ENCODE results near the gene FBXO47. TPM values are rescaled to one million over a fixed set of nuclear protein-coding genes. Genes with fewer than 3 reads are reported as not detected.
A peak's percentile ranks its signal among the peaks of the same experiment; 100 is the strongest.

The FBXO47 gene
- total and polyA plus RNA-seq, 9 of the 15 experiments (the other 6 are each of a cell fraction or from before 2014, with no cell fraction given): not detected

DNA sequence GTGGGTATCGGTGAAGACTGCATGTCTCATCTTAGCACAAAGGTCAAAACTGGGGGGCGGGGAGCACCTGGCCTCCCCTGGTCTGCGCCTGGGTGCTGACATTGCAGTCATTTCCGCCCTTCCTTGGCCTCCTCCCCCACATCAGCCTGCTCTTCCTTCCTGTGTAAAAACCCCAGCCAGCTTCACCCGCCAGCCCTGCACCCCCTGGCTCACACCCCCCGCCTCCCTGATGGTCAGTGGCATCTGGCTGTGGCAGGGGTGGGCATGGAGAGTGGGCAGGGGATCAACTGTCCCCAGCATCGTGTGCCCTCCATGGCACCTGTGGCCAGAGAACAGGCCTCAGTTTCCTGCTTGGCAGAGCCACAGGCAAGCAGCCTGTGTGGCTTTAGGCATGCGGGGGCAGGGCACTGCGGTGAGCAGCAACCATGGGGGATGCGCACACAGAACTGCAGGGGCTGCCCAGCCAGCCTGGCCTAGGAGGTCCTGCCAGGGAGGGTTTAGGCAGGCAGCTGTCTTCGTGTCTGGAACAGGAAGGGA, 68.3 kb downstream of the FBXO47 start (continued):
- TF ChIP-seq, protein P1, sequence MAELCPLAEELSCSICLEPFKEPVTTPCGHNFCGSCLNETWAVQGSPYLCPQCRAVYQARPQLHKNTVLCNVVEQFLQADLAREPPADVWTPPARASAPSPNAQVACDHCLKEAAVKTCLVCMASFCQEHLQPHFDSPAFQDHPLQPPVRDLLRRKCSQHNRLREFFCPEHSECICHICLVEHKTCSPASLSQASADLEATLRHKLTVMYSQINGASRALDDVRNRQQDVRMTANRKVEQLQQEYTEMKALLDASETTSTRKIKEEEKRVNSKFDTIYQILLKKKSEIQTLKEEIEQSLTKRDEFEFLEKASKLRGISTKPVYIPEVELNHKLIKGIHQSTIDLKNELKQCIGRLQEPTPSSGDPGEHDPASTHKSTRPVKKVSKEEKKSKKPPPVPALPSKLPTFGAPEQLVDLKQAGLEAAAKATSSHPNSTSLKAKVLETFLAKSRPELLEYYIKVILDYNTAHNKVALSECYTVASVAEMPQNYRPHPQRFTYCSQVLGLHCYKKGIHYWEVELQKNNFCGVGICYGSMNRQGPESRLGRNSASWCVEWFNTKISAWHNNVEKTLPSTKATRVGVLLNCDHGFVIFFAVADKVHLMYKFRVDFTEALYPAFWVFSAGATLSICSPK (IDR thresholded peaks at IDR 0.05; ENCODE audit: borderline replicate concordance): no peak
- TF ChIP-seq POLR3A (IDR thresholded peaks at IDR 0.05; ENCODE audit: borderline replicate concordance, extremely low read depth, insufficient read depth, insufficient read length): no peak
- TF ChIP-seq, protein P2, sequence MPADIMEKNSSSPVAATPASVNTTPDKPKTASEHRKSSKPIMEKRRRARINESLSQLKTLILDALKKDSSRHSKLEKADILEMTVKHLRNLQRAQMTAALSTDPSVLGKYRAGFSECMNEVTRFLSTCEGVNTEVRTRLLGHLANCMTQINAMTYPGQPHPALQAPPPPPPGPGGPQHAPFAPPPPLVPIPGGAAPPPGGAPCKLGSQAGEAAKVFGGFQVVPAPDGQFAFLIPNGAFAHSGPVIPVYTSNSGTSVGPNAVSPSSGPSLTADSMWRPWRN (IDR thresholded peaks at IDR 0.05; ENCODE audit: low read depth): no peak
- TF ChIP-seq EP300 (IDR thresholded peaks at IDR 0.05; ENCODE audit: low read length): peak; percentile 40; the same call in 1 of the 2 replicates
- peak; percentile 40 for TF ChIP-seq POLR2G (IDR thresholded peaks at IDR 0.05; ENCODE audit: low read depth, low read length)
- no peak for TF ChIP-seq ZNF347 (CRISPR knock-in tag; IDR thresholded peaks at IDR 0.05; ENCODE audit: low read depth)
- no peak for TF ChIP-seq PTBP1 (IDR thresholded peaks at IDR 0.05; ENCODE audit: low read depth, low read length)
- no peak for TF ChIP-seq ZC3H11A (IDR thresholded peaks at IDR 0.05; ENCODE audit: low read depth, low read length)
- TF ChIP-seq, protein P3, sequence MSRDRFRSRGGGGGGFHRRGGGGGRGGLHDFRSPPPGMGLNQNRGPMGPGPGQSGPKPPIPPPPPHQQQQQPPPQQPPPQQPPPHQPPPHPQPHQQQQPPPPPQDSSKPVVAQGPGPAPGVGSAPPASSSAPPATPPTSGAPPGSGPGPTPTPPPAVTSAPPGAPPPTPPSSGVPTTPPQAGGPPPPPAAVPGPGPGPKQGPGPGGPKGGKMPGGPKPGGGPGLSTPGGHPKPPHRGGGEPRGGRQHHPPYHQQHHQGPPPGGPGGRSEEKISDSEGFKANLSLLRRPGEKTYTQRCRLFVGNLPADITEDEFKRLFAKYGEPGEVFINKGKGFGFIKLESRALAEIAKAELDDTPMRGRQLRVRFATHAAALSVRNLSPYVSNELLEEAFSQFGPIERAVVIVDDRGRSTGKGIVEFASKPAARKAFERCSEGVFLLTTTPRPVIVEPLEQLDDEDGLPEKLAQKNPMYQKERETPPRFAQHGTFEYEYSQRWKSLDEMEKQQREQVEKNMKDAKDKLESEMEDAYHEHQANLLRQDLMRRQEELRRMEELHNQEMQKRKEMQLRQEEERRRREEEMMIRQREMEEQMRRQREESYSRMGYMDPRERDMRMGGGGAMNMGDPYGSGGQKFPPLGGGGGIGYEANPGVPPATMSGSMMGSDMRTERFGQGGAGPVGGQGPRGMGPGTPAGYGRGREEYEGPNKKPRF (IDR thresholded peaks at IDR 0.05; ENCODE audit: low read depth, low read length): no peak
- no peak for TF ChIP-seq PCBP2 (IDR thresholded peaks at IDR 0.05; ENCODE audit: low read depth, low read length, poor library complexity, severe bottlenecking)
- TF ChIP-seq FOSL1 (tag; conservative IDR thresholded peaks at IDR 0.05): no peak
- TF ChIP-seq E2F3 (CRISPR knock-in tag; IDR thresholded peaks at IDR 0.05): no peak
- TF ChIP-seq, protein P4, sequence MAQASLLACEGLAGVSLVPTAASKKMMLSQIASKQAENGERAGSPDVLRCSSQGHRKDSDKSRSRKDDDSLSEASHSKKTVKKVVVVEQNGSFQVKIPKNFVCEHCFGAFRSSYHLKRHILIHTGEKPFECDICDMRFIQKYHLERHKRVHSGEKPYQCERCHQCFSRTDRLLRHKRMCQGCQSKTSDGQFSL (CRISPR knock-in tag; IDR thresholded peaks at IDR 0.05): no peak
- TF ChIP-seq, protein P4 (tag; IDR thresholded peaks at IDR 0.05): no peak
- TF ChIP-seq, protein P5, sequence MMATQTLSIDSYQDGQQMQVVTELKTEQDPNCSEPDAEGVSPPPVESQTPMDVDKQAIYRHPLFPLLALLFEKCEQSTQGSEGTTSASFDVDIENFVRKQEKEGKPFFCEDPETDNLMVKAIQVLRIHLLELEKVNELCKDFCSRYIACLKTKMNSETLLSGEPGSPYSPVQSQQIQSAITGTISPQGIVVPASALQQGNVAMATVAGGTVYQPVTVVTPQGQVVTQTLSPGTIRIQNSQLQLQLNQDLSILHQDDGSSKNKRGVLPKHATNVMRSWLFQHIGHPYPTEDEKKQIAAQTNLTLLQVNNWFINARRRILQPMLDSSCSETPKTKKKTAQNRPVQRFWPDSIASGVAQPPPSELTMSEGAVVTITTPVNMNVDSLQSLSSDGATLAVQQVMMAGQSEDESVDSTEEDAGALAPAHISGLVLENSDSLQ (IDR thresholded peaks at IDR 0.05): no peak
- TF ChIP-seq, protein P6, sequence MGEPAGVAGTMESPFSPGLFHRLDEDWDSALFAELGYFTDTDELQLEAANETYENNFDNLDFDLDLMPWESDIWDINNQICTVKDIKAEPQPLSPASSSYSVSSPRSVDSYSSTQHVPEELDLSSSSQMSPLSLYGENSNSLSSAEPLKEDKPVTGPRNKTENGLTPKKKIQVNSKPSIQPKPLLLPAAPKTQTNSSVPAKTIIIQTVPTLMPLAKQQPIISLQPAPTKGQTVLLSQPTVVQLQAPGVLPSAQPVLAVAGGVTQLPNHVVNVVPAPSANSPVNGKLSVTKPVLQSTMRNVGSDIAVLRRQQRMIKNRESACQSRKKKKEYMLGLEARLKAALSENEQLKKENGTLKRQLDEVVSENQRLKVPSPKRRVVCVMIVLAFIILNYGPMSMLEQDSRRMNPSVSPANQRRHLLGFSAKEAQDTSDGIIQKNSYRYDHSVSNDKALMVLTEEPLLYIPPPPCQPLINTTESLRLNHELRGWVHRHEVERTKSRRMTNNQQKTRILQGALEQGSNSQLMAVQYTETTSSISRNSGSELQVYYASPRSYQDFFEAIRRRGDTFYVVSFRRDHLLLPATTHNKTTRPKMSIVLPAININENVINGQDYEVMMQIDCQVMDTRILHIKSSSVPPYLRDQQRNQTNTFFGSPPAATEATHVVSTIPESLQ (CRISPR knock-in tag; IDR thresholded peaks at IDR 0.05): no peak
- TF ChIP-seq, protein P7, sequence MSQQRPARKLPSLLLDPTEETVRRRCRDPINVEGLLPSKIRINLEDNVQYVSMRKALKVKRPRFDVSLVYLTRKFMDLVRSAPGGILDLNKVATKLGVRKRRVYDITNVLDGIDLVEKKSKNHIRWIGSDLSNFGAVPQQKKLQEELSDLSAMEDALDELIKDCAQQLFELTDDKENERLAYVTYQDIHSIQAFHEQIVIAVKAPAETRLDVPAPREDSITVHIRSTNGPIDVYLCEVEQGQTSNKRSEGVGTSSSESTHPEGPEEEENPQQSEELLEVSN (IDR thresholded peaks at IDR 0.05; ENCODE audit: borderline replicate concordance in 1 of 2, extremely low read depth in 1 of 2, insufficient read depth in 1 of 2, insufficient read length in 1 of 2, low read depth in 1 of 2, low read length in 1 of 2, poor library complexity in 1 of 2, severe bottlenecking in 1 of 2): peak in 1 of 2 experiments; percentile 33

All from K562 (cell line).